ENCODE data around the gene INHA. TPM values are rescaled to one million over a fixed set of nuclear protein-coding genes. Genes with fewer than 3 reads are reported as not detected.
A peak's percentile ranks its signal among the peaks of the same experiment; 100 is the strongest.

Gene INHA
- total RNA-seq, 1 experiment from 2014 or later = 1.8 TPM

DNA sequence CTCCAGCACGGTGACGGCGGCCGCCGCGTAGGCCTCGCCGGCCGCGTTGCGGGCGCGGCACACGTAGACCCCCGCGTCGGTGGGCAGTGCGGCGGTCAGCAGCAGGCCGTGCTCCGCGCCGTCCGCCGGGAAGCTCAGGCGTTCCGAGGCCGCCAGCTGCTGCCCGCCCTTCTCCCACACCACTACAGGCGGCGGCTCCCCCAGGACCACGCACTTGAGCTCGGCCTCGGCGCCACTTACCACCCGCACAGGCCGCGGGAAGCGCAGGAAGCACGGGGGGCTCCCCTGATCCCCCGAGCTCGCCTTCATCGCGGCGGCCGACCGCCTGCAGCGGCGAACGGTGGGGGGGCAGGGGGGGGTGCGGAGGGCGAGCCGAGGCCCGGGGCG lies 1.2 kb upstream of the INHA start:
- H3K4me3 ChIP-seq (ENCODE audit: insufficient read depth, low read depth, low read length) = peak overlapping the region; percentile 74
- H3K36me3 ChIP-seq (replicated peaks; ENCODE audit: control insufficient read depth, insufficient read depth, low read length) = peaks cover 1% of the 10 kb centered on the region
- no peak for DNase-seq
- no peaks in the 10 kb centered on the region for H3K27me3 ChIP-seq (ENCODE audit: control insufficient read depth, insufficient read depth, low read length)

DNA sequence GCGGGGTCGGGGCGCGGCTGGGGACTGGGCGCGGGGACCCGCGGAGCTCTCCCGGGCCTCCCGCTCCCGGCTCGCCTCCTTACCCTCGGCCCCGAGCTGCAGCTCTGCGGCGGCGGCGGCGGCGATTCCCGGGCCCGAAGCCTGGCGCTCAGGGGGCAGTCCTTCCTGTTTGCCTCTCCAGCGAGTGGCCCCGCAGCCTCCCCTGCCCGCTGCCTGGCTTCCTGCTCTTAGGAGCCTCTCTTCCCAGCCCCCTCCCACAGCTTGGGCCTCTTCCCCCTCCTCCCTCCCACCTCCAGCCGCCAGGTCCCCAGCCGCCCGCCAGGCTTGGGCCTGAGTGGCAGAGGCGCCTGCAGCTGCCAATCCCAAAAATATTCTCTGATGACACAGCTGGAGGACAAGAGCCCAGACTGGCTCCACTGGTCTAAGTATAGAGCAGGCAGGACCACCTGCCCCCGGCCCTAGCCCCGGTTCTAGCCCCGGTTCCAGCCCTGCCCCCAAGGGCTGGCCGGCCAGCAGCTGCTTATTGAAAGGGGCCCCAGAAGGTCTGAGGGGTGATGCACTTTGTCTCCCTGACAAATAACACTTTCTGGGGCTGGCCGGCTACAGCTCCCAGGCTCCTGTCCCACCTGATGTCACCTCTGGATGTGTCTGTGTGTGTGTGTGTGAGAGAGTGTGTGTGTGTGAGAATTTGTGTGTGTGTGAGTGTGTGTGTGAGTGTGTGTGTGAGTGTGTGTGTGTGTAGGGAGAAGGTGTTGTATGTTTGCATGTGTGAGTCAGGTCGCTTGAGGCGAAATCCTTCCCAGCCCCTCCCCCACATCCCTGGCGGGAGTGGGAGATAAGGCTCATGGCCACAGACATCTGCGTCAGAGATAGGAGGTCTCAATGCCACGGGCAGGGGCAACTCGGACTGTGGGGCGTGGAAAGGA lies 536 bp upstream of the INHA start, which contains the start of gene OBSL1:
OBSL1 (minus strand) TSS at position 229 of the 926 bp plus-strand sequence. CDS start 307 bp downstream, outside the sequence.
- no peaks in the 10 kb centered on the region for H3K27me3 ChIP-seq (ENCODE audit: control insufficient read depth, insufficient read depth, low read length)
- peak; percentile 98 for DNase-seq
- H3K36me3 ChIP-seq (replicated peaks; ENCODE audit: control insufficient read depth, insufficient read depth, low read length) = peaks cover 1% of the 10 kb centered on the region
- H3K4me3 ChIP-seq (ENCODE audit: insufficient read depth, low read depth, low read length) = peak within 1 kb of the TSS; percentile 74

DNA sequence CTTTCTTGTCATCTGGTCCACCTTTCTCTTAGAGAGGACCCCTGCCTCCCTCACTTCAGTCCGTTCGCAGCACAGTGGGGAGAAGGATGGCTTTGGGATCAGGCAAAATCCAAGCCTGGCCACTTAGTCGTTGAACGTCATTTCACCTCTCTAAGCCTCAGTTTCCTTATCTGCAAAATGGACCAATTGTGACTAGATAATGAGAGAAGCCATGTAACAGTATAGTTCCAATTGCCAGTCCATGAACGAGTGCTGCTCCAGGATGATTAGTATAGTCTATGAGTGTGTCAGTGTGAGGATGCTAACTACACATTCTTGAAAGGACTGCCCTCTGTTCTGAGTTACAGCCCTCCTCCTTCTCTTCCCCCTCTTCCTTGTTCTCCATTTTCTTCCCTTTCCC lies 1.1 kb downstream of the INHA start:
- Histone ChIP-seq H3K27me3 (ENCODE audit: control insufficient read depth, insufficient read depth, low read length) (no peaks in the 10 kb centered on the region), H3K36me3 (replicated peaks; ENCODE audit: control insufficient read depth, insufficient read depth, low read length) (no peaks in the 10 kb centered on the region; the same call in 1 of the 2 replicates), H3K4me3 (ENCODE audit: insufficient read depth, low read depth, low read length) (no peak overlapping the region)
- DNase-seq = no peak

DNA sequence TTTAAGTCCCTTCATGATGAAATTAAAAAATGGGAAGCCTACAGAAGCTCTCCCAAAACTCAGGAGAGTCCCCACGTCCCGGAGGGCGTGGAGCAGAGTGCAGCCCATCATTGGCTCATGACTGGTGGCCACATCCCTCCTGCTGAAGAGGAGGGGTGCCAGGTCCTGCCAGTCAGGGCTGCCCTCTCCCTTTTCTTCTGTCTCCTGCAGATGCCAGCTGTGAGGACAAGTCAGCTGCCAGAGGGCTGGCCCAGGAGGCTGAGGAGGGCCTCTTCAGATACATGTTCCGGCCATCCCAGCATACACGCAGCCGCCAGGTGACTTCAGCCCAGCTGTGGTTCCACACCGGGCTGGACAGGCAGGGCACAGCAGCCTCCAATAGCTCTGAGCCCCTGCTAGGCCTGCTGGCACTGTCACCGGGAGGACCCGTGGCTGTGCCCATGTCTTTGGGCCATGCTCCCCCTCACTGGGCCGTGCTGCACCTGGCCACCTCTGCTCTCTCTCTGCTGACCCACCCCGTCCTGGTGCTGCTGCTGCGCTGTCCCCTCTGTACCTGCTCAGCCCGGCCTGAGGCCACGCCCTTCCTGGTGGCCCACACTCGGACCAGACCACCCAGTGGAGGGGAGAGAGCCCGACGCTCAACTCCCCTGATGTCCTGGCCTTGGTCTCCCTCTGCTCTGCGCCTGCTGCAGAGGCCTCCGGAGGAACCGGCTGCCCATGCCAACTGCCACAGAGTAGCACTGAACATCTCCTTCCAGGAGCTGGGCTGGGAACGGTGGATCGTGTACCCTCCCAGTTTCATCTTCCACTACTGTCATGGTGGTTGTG lies 2.6 kb downstream of the INHA start:
- H3K4me3 ChIP-seq (ENCODE audit: insufficient read depth, low read depth, low read length) = no peak overlapping the region
- DNase-seq = peak; percentile 41
- H3K27me3 ChIP-seq (ENCODE audit: control insufficient read depth, insufficient read depth, low read length) = no peaks in the 10 kb centered on the region

DNA sequence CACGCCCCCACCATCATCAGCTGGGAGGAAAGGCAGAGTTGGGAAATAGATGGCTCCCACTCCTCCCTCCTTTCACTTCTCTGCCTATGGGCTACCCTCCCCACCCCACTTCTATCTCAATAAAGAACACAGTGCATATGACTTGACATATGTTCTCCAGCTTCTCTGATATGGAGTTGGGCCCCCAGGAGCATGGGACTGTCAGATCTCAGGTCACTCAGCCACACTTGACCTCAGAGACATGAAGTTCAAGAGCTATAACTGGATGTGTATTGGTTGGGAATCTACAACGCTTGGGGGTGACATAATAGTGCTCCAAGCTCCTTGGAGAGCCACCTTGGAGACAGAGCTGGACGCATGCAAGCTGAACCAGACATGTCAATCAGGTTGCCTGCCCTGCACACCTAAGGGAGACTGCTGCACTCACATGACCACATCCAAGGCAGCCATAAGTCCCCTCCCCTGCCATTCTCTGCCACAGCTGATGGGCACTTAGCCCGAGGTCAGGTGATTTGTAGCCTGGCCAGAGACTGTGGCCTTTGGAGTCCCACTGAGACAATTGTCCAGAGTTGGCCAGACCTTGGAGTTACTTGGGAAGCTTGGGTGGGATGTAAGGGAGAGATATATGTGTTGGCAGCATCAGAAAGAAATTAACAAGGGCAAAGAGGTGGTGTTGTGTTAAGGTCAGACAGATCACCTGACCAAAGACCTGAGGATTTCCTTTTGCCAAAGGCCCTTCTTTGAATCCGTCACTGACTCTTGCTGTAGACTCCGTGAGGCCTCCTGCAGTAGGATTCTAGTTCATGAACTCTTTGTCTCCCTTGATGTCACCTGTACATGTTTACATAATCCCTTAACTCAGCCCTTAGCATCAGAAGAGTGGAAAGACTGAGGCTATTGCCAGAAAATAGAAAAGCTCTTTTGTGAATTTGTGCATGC lies 3.7 kb downstream of the INHA start:
- no peaks in the 10 kb centered on the region for H3K36me3 ChIP-seq (replicated peaks; ENCODE audit: control insufficient read depth, insufficient read depth, low read length)
- no peaks in the 10 kb centered on the region for H3K27me3 ChIP-seq (ENCODE audit: control insufficient read depth, insufficient read depth, low read length)
- no peak overlapping the region for H3K4me3 ChIP-seq (ENCODE audit: insufficient read depth, low read depth, low read length)
- DNase-seq = no peak

More for the DNA sequence above, 2.6 kb downstream of the INHA start:
- H3K36me3 ChIP-seq (replicated peaks; ENCODE audit: control insufficient read depth, insufficient read depth, low read length) = no peaks in the 10 kb centered on the region

DNA sequence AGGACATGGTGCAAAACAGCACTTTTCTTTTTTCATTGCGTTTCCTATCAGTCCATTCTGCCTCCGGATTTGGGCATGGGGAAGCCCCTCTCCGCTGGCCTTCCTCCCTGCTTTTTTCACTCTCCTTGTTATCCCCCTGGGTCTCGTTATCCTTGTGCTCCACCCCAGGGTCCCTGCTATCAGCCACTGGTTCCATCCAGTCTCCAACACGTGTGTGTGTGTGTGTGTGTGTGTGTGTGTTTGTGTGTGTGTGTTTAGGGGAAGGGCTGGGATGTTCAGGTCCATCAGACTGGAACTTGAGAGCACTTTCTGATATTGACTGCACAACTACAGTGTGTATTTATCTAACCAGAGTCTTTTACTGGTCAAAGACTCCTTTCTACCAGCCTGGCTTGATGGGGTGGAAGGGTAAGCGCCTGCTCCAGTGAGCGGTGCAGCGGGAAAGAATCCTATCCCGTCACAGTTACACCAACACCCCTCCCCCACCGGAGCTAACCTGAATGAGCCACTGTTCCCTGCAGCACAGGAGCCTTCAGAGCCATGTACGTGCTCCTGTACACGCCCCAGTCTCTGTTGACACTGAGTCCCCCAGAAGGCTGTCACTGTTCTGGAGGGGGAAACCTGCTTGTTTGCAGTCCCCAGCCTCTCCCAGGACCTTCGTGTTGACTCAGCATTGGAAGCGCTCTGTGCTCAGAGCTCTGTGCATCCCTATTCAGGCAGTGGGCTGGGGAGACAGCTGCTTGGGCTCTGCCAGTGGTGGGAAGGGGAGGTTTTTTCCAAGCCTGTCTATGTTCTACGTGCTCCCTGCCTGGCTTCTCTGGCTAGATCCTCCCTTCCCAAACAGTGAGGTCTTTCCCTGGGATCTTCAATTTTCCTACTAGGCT lies 4.6 kb downstream of the INHA start:
- no peaks in the 10 kb centered on the region for H3K36me3 ChIP-seq (replicated peaks; ENCODE audit: control insufficient read depth, insufficient read depth, low read length)
- H3K4me3 ChIP-seq (ENCODE audit: insufficient read depth, low read depth, low read length) = 0 out of 2 replicates have a peak overlapping the region, but pooled peaks have one; percentile 4
- peak; percentile 77 for DNase-seq
- no peaks in the 10 kb centered on the region for H3K27me3 ChIP-seq (ENCODE audit: control insufficient read depth, insufficient read depth, low read length)

DNA sequence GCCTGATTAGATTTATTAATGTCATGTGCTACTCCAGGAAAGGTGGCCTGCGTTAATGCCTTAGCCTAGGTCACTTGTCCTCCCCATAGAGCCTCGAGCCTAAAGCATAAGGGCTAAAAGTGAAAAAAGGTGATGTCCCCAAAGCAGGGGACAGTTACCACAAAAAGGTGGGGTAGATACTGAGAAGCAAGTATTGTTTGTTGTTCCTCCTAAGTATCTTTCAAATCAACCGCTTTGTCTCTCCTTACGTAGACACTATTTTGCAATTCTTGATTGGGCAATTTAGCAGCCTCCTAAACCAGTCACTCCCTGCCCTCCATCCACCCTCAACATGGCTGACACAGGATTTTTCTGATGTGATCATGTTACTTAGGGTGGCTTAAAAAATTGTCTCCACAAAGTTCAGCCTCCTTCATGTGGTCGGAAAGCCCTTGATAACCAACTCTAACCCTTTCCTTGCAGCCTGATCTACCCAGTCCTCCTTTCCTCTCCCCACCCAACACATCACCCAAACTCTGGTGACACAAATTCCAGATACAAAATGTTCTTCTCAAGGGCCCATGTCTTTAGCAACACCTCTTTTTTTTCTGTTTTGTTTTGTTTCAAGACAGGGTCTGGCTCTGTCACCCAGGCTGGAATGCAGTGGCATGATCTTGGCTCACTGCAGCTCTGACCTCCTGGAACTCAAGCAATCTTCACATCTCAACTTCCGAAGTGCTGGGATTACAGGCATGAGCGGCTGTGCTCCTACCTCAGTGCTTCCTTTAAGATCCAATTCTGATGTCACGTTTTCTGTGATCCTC lies 6.9 kb downstream of the INHA start:
- no peak overlapping the region for H3K4me3 ChIP-seq (ENCODE audit: insufficient read depth, low read depth, low read length)
- H3K27me3 ChIP-seq (ENCODE audit: control insufficient read depth, insufficient read depth, low read length) = no peaks in the 10 kb centered on the region
- no peak for DNase-seq
- H3K36me3 ChIP-seq (replicated peaks; ENCODE audit: control insufficient read depth, insufficient read depth, low read length) = no peaks in the 10 kb centered on the region

DNA sequence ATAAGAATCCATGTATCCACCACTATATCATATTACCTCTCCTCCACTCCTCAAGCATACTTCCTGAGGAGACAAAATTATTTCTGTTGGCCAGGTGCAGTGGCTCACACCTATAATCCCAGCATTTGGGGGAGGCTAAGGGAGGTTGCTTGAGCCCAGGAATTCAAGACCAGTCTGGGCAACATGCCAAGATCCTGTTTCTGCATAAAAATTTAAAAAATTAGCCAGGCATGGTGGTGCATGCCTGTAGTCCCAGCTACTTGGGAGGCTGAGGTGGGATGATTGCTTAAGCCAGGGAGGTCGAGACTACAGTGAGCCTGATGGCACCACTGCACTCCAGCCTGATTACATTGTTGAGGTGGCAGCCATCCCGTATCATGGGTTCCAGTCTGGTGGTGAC lies 9.2 kb downstream of the INHA start:
- no peak for DNase-seq
- no peaks in the 10 kb centered on the region for H3K27me3 ChIP-seq (ENCODE audit: control insufficient read depth, insufficient read depth, low read length)
- H3K36me3 ChIP-seq (replicated peaks; ENCODE audit: control insufficient read depth, insufficient read depth, low read length) = no peaks in the 10 kb centered on the region
- H3K4me3 ChIP-seq (ENCODE audit: insufficient read depth, low read depth, low read length) = no peak overlapping the region

DNA sequence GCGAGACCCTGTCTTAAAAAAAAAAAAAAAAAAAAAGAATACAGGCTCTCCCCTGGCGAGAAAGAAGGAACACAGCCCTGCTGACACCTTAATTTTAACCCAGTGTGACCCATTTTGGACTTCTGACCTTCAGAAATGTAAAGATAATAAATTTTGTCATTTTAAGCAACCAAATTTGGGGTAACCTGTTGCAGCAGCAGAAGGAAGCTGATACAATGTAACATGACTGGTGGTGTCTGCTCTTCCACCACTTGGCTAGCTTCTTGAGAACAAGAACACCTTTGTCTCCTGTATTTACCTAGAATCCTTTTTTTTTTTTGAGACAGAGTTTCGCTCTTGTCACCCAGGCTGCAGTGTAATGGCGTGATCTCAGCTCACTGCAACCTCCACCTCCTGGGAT lies 19.0 kb downstream of the INHA start:
- no peaks in the 10 kb centered on the region for H3K36me3 ChIP-seq (replicated peaks; ENCODE audit: control insufficient read depth, insufficient read depth, low read length)
- H3K27me3 ChIP-seq (ENCODE audit: control insufficient read depth, insufficient read depth, low read length) = no peaks in the 10 kb centered on the region
- DNase-seq = no peak
- no peak overlapping the region for H3K4me3 ChIP-seq (ENCODE audit: insufficient read depth, low read depth, low read length)

DNA sequence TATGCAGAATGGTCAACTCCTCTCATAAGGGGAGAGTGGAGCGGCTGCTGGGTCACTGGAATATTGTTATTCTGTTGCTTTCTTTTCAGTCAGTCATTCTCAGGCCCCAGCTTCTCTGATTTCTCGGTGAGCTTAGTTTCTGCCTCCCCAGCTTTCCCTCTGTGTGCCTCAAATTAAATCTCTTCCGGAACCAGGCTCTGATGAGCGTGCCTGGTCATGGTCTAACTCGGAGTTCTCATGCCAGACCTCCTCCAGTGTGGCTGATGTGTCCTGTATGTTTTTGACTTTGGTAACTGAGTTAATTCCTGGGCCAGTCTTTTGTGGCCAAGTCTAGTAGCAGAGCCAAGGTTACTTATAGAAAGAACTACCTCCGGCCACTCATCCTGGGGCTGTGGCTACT lies 20.6 kb downstream of the INHA start:
- no peak for DNase-seq
- Histone ChIP-seq H3K4me3 (ENCODE audit: insufficient read depth, low read depth, low read length) (no peak overlapping the region), H3K36me3 (replicated peaks; ENCODE audit: control insufficient read depth, insufficient read depth, low read length) (no peaks in the 10 kb centered on the region), H3K27me3 (ENCODE audit: control insufficient read depth, insufficient read depth, low read length) (no peaks in the 10 kb centered on the region)

DNA sequence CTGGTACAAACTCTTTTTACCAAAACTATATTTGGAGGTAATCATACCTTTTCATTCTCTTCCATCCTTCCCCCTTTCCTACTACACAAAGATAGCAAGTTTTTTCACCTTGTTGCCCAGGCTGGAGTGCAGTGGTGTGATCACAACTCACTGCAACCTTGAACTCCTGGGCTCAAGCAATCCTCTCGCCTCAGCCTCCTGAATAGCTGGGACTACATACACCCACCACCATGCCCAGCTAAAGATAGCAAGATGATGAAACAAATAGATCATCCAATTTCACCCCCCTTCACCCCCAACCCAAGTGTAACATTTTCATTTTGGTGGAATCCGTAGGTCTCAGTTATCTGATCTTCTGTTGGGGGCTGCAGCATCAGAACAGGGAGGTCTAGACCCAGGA lies 21.0 kb downstream of the INHA start:
- Histone ChIP-seq H3K4me3 (ENCODE audit: insufficient read depth, low read depth, low read length) (no peak overlapping the region), H3K27me3 (ENCODE audit: control insufficient read depth, insufficient read depth, low read length) (no peaks in the 10 kb centered on the region), H3K36me3 (replicated peaks; ENCODE audit: control insufficient read depth, insufficient read depth, low read length) (no peaks in the 10 kb centered on the region)
- no peak for DNase-seq

DNA sequence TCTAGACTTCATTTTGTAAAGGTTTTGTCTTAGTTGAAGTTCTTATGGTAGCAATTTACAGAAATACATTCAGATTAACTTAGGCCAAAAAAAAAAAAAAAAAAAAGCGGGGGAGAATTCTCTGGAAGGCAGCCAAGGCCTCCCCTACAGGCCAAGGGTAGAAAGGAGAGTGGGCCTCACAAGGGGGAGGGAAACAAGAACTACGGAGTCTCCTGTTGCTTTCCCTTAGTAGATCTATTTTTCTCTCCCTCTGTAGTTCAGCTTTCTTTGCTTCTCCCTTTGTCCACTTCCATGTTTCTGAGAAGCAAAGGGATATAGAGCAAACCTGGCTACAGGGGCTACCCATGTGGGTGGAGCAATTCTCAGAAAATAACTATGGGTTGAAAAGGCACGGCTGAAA lies 23.1 kb downstream of the INHA start:
- peak; percentile 67 for DNase-seq
- H3K4me3 ChIP-seq (ENCODE audit: insufficient read depth, low read depth, low read length) = no peak overlapping the region
- H3K36me3 ChIP-seq (replicated peaks; ENCODE audit: control insufficient read depth, insufficient read depth, low read length) = no peaks in the 10 kb centered on the region
- no peaks in the 10 kb centered on the region for H3K27me3 ChIP-seq (ENCODE audit: control insufficient read depth, insufficient read depth, low read length)
